MM.1S (cell line): ENCODE data around the gene ASB2.

Source experiments
- DNase-seq: peaks from one replicate; pipeline ENCODE4 v3.0.0-alpha.2; 2015
- H2AFZ ChIP-seq: fragments of 300-600 bp; sonication (generic); 2 replicates; pipeline ENCODE4 v1.6.0; 2016; ENCODE audit warnings: antibody characterized with exemption, low read length
- H3F3A ChIP-seq: fragments of 300-600 bp; sonication (generic); 2 replicates; pipeline ENCODE4 v1.6.1; 2016; ENCODE audit warnings: mild to moderate bottlenecking, antibody characterized with exemption, low read length, moderate library complexity, mixed read lengths; ENCODE audit not compliant: insufficient read depth
- H3K27ac ChIP-seq: fragments of 300-600 bp; sonication (generic); 2 replicates; pipeline ENCODE4 v1.5.1; 2016; ENCODE audit warnings: mild to moderate bottlenecking, low read length
- H3K27me3 ChIP-seq: fragments of 300-600 bp; sonication (generic); replicated peaks from 2 replicates; pipeline ENCODE4 v1.6.0; 2016; ENCODE audit warnings: low read length; ENCODE audit not compliant: insufficient read depth
- H3K36me3 ChIP-seq: fragments of 300-600 bp; sonication (generic); replicated peaks from 2 replicates; pipeline ENCODE4 v1.6.1; 2016; ENCODE audit warnings: mild to moderate bottlenecking, low read length, mixed read lengths; ENCODE audit not compliant: insufficient read depth
- H3K4me1 ChIP-seq: fragments of 300-600 bp; sonication (generic); 2 replicates; pipeline ENCODE4 v1.6.1; 2016; ENCODE audit warnings: low read length, mixed read lengths
- H3K4me2 ChIP-seq: fragments of 300-600 bp; sonication (generic); 2 replicates; pipeline ENCODE4 v1.6.0; 2016; ENCODE audit warnings: low read depth, low read length
- H3K4me3 ChIP-seq: fragments of 300-600 bp; sonication (generic); 2 replicates; pipeline ENCODE4 v1.5.1; 2016; ENCODE audit warnings: low read length, mixed read lengths
- H3K79me2 ChIP-seq: fragments of 300-600 bp; sonication (generic); 2 replicates; pipeline ENCODE4 v1.6.1; 2016; ENCODE audit warnings: mixed run types, low read length, mixed read lengths
- H3K9ac ChIP-seq: fragments of 300-600 bp; sonication (generic); 2 replicates; pipeline ENCODE4 v1.6.1; 2016; ENCODE audit warnings: low read length, mixed read lengths
- H3K9me2 ChIP-seq: fragments of 300-600 bp; sonication (generic); replicated peaks from 2 replicates; pipeline ENCODE4 v1.6.1; 2016; ENCODE audit warnings: mild to moderate bottlenecking, low read length, mixed read lengths; ENCODE audit not compliant: insufficient read depth
- H3K9me3 ChIP-seq: fragments of 300-600 bp; sonication (generic); replicated peaks from 2 replicates; pipeline ENCODE4 v1.6.1; 2016; ENCODE audit warnings: mild to moderate bottlenecking, low read length, mixed read lengths; ENCODE audit not compliant: insufficient read depth
- H4K20me1 ChIP-seq: fragments of 300-600 bp; sonication (generic); 2 replicates; pipeline ENCODE4 v1.6.1; 2016; ENCODE audit warnings: mild to moderate bottlenecking, low read length, moderate library complexity, mixed read lengths; ENCODE audit not compliant: insufficient read depth
- CTCF ChIP-seq: fragments of 300-600 bp; sonication (generic); IDR thresholded peaks from 2 replicates; pipeline ENCODE4 v1.5.1; 2016; ENCODE audit warnings: antibody characterized with exemption, low read length, mixed read lengths
- EZH2 ChIP-seq: fragments of 300-600 bp; sonication (generic); optimal IDR thresholded peaks from 2 replicates; pipeline ENCODE3; 2017; ENCODE audit warnings: low read depth, mild to moderate bottlenecking, antibody characterized with exemption, low read length, mixed read lengths
- EZH2phosphoT487 ChIP-seq: fragments of 300-600 bp; sonication (generic); IDR thresholded peaks from 2 replicates; pipeline ENCODE4 v1.6.1; 2018; ENCODE audit warnings: antibody characterized with exemption, low read length

Gene ASB2

GRCh38 chr14:93982230-93983007, 6.0 kb upstream of the ASB2 start:
- Histone ChIP-seq H3K9me2 (no peaks in the 10 kb centered on the region), H2AFZ (no peak overlapping the region), H3K27me3 (no peaks in the 10 kb centered on the region), H3K27ac (no peak overlapping the region), H3K36me3 (no peaks in the 10 kb centered on the region), H4K20me1 (no peaks in the 10 kb centered on the region), H3F3A (peaks cover 15% of the 10 kb centered on the region), H3K4me3 (no peak overlapping the region), H3K4me1 (peaks cover 31% of the 10 kb centered on the region), H3K9ac (no peak overlapping the region), H3K4me2 (no peak overlapping the region), H3K9me3 (no peaks in the 10 kb centered on the region), H3K79me2 (no peaks in the 10 kb centered on the region)
- no peak for TF ChIP-seq CTCF
- no peak for TF ChIP-seq EZH2
- TF ChIP-seq EZH2phosphoT487: no peak
- no peak for DNase-seq

DNA sequence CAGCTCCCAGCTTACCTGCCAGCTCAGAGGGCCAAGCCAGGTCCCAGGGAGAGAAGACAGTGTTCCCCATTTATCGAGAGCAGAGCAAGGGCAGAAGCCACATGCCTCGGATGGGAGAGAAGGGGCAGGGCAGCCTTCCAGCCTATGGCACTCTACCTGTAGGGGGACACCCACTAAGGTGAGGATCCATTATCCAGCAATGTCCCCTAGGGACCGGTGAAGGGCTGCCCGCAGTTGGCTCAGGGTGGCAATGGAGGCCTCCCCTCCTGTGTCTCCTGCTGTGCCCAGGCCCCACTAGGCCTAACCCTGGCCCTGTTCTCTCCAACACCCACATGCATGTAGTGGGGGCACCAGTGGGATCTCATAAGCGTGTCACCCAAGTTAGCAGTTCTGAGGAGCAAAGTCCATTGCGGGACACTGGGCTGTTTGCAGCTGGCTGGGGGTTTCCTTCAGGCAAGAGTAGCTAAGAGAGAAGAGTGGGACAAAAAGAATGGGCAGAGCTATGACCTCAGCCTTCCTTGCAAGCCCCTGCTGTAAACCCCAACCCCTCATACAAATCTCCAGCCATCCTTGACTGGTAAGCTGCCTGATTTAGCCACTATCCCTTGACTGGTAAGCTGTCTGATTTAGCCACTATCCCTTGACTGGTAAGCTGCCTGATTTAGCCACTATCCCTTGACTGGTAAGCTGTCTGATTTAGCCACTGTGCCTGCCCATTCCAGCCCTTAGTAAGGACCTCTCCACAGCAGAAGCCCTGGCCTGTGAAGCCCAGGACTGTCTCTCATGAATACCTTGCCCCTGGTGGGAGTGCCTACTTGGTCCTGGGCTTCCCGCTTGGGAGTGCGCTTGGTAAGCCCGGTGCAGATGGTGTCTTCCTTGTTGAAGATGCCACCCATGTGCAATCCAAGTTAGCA, 5.2 kb upstream of the ASB2 start:
- no peaks in the 10 kb centered on the region for H3K9me3 ChIP-seq
- no peaks in the 10 kb centered on the region for H3K27me3 ChIP-seq
- H3K9me2 ChIP-seq: no peaks in the 10 kb centered on the region
- H3K79me2 ChIP-seq: no peaks in the 10 kb centered on the region
- no peak for TF ChIP-seq EZH2
- TF ChIP-seq EZH2phosphoT487: no peak
- no peak for TF ChIP-seq CTCF
- H3F3A ChIP-seq: peaks cover 23% of the 10 kb centered on the region
- H2AFZ ChIP-seq: no peak overlapping the region
- no peak overlapping the region for H3K4me3 ChIP-seq
- H3K4me2 ChIP-seq: no peak overlapping the region
- no peak for DNase-seq
- H3K4me1 ChIP-seq: peaks cover 39% of the 10 kb centered on the region
- no peak overlapping the region for H3K9ac ChIP-seq
- no peaks in the 10 kb centered on the region for H3K36me3 ChIP-seq
- no peak overlapping the region for H3K27ac ChIP-seq
- no peaks in the 10 kb centered on the region for H4K20me1 ChIP-seq

GRCh38 chr14:93980456-93981201, 4.3 kb upstream of the ASB2 start:
- Histone ChIP-seq H3F3A (peaks cover 32% of the 10 kb centered on the region), H2AFZ (no peak overlapping the region), H3K79me2 (no peaks in the 10 kb centered on the region), H3K4me2 (no peak overlapping the region; the same call in 1 of the 2 replicates), H3K9me3 (no peaks in the 10 kb centered on the region), H3K36me3 (no peaks in the 10 kb centered on the region), H3K4me3 (no peak overlapping the region), H3K27me3 (no peaks in the 10 kb centered on the region), H3K9ac (no peak overlapping the region), H3K4me1 (peaks cover 43% of the 10 kb centered on the region), H3K27ac (no peak overlapping the region), H4K20me1 (no peaks in the 10 kb centered on the region), H3K9me2 (no peaks in the 10 kb centered on the region)
- DNase-seq: no peak
- TF ChIP-seq EZH2: no peak
- no peak for TF ChIP-seq EZH2phosphoT487
- no peak for TF ChIP-seq CTCF
